Urothelium cell line (cell line): ENCODE data around the gene FOSL2.

Experiments used
- DNase-seq: peaks from one replicate; pipeline ENCODE4 v3.0.0; 2011; ENCODE audit warnings: low spot score, mixed read lengths
- FAIRE-seq: peaks from 2 replicates; lab custom pipeline; 2011; peaks lifted over from hg19 to GRCh38; lab: Jason Lieb, UNC

Gene FOSL2

DNA sequence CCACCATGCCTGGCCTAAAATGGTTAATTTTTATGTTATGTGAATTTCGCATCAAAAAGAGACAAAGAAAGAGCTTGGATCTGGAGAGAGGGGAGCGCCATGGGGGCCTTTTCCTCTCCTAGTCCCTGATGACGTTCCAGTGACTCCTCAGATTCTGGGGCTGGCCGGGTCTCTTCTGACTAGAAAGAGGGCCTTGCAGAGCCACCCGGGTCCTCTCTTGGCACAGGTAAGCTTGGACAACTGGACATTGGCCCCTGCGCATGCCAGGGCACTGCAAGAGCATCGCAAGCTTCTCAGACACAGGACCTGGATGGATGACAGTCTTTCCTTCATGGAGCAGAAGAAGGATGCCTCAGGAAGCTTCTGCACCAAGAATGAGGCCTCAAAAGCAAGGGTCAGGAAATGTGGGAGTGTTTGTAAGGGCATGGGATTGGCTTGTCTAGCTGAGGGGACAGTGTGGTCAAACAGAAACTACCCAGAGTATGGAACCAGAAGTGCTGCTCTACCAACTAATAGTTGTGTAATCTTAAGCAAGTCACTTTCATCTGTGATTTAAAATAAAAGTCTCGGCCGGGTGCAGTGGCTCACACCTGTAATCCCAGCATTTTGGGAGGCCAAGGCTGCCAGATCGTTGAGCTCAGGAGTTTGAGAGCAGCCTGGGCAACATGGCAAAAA, 35.2 kb downstream of the FOSL2 start:
- no peak for FAIRE-seq
- DNase-seq: no peak

DNA sequence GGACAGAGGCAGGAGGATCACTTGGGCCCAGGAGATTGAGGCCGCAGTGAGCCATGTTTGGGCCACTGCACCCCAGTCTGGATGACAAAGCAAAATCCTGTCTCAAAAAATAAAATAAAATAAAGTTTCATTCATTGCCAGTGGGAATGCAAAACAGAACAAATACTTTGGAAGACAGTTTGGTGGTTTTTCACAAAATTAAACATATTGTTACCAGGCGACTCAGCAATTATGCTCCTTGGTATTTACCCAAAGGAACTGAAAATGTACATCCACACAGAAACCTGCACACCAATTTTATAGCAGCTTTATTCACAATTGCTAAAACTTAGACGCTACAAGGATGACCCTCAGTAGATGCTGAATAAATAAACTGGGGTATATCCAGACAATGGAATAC, 35.8 kb downstream of the FOSL2 start:
- DNase-seq: no peak
- no peak for FAIRE-seq

DNA sequence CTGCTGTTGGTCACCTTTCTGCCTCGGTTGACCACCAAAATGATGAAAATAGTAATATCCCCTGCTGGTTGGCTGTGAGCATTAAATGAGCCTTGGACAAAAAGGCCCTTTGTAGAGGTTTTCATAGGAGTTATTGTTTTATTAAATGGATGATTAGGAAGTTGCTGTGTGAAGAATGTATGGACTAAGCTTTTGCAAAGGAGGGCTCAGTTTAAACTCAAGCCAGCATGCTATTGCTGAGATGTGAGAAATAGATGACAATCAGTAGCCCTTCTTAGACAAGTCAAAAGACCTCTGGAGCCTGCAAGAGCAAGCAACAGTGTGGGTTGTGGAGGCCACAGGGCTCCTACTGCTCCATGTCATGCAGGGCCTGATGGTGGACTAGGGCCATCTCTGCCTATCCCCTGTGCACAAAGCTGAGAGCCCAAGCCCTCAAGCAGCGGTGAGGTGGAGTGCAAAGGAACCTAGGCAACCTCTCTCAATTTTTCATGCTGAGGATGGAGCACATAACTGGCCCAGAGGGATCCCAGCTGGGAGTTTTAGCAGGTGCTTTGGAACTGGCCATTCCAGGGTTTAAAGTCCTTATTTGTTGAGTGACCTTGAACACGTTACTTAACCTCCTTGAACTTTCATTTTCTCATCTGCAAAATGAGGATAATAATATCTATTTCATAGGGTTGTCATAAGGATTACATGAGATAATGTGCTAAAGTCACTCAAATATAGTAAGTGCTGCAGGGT, 37.1 kb downstream of the FOSL2 start:
- FAIRE-seq (no peak), DNase-seq (no peak)

DNA sequence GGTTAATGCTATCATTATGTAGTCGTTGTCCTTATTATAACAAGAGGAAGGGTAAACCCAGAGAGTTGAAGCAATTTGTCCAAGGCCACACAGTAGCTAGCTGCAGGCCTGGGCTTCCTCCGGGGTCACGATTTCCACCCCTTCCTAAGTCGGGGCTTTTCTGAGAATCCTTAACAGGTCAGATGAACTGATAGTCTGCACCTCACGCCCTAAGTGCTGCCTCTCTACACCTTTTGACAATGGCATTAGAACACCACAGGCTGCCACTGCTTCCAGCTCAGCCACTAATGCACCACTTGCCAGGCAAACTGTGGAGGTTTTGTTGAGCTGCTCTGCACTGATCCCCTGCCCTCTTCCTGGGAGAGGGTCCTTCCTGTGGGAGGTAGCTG, 37.7 kb downstream of the FOSL2 start:
- DNase-seq (no peak), FAIRE-seq (no peak)

DNA sequence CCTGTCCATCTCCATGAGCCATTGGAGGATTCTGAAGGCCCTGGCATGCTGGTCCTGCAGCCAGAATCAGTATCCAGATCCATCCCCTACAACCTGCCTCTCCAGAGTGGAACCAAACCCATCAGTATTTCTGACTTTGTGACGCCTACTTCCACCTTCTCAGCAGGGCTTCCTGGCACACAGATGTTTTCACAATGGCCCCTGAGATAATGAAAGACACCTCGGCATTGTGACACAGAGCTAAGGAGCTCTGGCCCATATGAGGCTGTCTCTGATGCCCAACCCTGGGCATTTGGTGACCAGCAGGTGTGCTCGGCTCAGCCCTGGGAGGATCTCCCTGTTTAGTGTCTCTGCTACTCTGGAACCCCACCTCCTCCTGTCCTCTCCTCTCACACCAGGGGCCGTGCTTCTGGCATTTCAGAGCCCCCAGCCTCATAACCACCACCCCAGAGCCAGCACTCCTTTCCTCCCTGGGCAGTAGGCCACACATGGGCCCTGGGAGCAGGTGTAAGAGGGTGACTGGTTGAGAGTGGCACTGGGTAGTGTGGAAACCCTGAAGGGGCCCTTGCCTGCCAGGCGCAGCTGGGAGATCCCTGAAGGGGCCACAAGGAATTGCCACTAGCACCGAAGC, 38.2 kb downstream of the FOSL2 start:
- no peak for FAIRE-seq
- DNase-seq: no peak

DNA sequence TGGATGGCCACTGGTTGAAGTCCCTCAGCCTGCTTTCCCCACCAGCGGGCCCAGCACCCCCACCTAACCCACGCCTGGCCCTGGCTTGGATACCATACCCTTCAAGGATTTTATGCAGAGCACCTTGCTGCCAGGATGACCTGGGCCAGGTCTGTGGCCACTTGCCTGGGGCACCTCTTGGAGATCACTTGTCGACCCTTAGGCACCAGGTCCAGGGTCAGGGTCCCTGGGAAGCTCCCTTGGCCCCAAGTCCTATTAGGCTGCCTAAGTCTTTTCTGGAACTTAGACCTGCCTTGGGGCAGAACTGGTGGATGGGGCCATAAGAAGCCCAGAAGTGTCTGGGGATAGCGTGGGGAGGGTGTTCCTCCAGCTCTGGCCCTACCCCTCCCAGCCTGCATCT, 39.1 kb downstream of the FOSL2 start:
- FAIRE-seq (no peak), DNase-seq (no peak)

DNA sequence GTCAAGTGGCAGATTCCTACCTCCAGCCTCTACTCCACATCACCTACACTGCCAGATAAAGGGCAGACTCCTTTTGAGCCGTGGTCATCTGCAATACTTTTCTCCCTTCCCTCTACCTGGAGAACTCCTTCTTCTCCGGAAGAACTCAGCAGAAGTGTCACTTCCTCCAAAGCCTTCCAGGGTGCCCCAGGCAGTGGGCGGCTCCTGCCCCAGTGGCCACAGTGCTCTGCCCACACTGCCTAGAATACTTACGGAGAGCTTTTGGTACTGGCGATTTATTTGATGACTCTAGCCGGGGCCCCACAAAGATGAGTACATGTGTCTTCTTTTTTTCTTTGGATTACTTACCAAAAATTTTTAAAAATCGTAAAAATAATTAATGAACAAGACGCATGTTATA, 39.7 kb downstream of the FOSL2 start:
- FAIRE-seq (no peak), DNase-seq (no peak)

DNA sequence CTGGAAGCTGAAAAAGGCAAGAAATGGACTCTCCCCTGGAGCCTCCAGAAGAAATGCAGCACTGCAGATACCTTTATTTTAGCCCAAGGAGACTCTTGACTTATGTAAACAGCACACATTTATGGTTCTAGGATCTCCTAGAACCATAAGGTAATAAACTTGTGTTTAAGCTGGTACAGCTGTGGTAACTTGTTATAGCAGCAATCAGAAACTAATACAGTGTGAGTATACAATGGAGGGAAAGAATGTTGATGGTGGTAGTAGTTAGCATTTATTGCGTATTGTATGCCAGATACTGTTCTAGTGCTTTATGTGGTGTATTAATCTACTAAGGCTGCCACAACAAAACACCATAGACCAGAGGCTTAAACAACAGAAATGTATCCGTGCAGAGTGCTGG, 40.6 kb downstream of the FOSL2 start:
- no peak for FAIRE-seq
- no peak for DNase-seq

DNA sequence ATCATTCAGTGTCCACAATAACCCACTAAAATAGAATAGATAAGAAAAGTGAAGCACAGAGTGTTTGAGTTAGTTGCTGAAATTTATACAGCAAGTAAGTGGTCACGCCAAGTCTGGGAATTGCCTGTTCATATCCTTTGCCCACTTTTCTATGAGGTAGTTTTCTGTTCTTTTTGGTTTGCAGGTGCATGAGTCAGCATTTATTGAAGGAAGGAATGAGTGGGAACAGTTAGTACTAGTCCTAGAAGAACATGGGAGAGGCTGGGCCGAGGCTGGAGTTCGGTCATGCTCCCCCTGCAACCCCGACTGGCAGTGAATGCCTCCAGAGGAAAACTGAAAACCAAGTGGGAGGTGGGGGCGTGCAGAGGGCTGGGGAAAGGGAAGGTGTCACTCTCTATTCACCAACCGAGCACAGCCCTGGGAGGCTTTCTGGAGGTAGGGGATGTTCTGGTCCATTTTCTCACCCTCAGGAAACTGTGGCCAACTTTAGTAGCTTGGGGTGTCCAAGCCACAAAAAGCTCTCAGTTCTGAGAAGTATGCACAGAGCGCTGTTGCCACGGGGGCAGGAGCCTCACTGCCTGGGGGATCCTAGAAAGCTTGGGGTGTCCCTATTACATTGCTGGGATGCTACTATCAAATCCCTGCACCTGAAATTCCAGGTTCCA, 41.4 kb downstream of the FOSL2 start:
- no peak for DNase-seq
- FAIRE-seq: no peak

DNA sequence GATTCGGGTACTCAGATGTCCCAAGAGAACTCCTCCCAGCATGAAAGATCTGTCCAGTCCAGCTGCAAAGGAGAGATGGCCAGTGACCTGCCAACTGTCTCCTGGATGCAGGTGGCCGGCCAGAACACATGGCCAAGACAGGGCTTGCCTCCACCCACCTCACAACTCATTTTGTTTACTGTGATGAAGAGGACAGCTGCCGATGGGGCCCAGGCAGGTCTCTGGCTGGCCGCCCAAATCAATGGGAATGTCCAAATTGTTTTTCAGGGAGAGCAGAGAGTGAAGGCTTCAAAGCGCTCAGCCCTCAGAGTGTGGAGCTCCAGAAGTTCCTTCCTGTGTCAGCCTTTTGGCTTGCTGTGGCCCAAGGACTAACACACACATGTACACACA, 41.9 kb downstream of the FOSL2 start:
- FAIRE-seq (no peak), DNase-seq (no peak)

DNA sequence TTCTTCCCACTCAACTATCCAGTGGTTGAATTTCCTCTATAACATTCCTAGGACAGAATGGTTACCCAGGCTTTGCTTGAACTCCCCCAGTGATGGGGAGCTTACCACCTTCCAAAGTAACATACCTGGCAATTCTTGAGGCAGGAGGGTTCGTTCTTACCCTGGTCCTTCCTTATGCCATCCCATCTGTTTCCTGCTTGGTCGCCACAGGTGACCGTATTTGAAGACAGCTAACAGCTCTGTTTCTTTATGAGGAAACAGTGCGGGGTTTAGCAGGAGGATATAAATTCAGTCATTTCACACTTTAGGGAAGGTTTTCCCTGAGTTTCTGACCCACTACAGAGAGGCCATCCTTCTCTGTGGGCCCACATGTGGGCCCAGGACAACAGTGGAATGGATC, 42.6 kb downstream of the FOSL2 start:
- no peak for DNase-seq
- no peak for FAIRE-seq

DNA sequence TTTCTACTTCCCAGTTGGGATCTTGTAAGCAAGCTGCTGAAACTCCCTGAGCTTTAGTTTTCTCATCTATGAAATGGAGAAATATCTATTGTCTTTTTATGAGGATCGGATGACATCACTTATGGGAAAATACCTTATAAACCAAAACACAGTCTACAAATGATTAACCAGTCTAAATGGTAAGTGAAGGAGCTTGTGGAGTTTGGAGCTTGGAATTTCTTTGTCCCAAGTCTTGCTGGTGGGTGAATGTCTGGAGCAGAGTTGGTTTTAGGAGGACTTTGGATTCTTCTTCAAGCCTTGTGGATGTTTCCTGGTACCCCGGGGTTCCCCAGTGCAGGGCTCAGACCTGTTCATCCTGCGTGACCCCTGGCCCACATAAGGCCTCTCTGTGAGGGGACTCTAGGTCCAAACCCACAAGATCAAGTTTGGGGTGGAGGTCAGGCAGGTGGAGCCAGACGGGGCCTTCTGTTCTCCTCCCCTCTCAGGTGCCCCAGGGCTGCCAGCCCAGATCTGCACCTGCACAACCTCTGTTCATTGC, 43.2 kb downstream of the FOSL2 start:
- no peak for FAIRE-seq
- DNase-seq: no peak

DNA sequence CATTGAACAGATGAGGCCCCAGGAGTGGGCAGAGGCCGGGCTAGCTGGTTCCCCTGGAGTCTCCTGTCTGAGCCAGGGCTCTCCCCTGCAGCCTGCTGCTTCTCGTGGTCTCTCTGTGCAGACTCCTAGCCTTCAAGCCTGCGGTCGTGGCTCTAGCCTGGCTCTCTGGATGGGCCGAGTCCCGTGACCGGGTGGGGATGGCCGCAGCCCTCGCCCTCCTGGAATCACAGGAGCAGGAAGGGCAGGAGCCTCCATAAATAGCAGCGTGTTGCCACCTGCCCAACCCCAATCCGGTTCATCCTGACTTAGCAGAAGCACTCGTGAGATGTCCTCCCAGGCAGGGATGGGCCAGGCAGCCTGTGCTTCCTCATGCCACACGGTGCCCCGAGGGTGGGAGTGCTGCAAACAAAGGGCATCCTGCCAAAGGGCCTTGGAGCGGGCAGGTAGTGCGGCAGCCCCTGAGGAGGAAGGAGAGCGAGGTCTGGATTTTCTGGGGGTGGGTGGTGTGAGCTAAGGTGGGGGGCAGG, 43.9 kb downstream of the FOSL2 start:
- FAIRE-seq (no peak), DNase-seq (no peak)

DNA sequence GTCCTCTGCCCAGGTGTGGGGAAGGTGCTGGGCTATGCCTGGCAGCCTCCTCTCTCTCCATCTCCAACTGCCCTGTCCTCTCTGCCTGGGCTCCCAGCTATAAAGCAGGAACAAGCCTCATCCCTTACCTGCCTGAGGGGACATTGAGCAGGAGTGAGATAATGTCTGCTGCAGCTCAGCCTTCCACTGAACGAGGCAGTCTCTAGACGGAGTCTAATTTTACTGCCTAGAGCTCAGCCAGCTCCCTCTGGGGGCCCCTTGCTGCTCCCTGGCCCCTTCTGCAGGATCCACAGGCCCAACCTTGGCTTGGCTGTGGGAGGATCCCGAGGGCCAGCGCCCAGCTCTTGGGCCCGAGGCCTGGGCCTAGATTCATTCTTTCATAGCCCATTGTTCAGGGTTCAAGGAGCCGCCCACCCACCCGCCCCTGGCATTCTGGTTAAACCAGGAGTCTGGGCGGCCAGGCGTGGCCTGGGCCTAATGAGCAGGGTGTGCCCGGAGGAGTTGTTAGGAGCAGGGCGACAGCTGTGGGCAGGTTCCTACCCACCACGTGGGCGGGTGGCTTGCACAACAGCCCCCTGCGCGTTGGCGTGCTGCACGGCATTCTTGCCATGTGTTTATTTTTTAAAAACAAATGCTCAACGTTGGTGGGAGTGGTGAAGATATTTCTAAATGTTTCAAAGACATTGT, 44.6 kb downstream of the FOSL2 start:
- FAIRE-seq (no peak), DNase-seq (no peak)

DNA sequence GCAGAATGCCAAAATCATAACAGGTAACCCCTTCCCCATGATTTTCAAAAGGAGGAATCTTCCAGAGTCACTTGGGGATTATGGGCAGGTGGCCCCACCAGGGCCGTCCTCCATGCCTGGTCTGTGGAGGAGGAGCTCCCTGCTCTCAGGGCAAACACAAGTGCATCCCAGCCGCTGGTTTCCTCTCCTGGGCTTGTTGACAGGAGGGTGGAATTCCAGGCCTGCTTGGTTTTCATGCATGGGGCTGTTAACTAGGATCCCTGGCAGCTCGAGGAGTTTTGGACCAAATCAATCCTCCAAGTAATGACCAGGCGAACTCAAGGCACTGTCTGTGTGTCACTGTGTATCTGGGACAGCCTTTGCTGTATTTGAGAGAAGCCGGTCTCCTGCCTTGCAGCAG, 45.3 kb downstream of the FOSL2 start:
- FAIRE-seq (no peak), DNase-seq (no peak)

DNA sequence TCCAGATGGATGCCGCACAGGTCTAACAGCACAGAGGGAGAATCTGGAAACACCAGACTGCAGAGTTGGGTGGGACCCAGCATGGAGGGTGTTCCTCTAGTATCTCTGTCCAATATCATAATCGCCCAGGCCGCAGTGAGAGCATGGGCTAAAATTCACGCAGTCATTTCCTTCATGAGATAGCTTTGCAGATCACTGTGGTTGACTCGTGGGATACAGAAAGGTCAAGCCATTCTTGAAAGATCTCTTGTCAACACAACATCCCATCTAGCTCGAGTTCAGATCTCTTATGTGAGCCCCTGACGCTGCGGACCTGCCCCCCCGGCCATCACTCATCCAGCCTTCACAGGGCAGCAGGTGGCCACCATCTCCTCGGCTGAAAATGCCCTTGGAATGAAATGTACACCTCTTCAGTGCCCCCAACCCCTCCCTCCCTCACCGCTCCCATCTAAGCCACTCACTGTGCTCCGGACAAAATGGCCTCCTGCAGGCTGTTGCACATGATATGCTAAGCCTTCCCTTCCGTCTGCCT, 45.9 kb downstream of the FOSL2 start:
- DNase-seq (no peak), FAIRE-seq (no peak)

DNA sequence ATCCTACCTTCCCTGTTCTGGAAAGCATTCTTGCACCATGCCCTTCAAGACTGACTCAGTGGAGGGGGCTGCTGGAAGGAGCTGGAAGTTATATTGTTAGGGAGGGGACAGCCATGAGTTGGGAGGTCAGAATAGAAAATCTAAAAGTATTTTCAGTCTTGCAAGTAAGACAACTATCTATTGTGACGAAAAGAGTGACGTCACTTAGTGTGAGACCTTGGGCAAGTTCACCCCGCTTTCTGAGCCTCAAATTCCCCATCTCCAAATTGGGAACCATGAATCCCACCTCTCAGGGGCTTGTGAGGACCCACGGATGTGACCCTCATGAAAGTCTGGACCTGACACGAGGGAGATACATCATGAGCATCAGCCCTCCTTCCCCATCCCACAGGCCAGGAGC, 46.5 kb downstream of the FOSL2 start:
- no peak for FAIRE-seq

DNA sequence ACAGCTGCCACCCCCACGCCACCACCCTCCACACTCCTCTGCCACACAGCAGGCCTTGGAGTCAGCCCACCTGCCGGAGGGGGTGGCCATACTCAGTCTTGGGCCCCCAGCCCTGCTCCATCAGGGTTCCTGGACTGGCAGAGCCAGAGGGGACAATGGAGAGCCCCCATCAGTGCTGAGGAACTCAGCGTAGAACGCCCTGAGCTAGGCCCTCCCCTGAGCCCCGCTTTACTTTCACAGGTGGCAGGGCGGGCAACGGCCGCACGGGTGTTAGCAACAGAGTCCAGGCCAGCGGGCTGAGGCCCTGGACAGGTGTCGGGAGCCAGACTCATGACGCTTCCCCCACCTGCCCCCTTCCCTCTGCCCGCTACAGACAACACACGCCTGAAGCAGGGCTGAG, 47.1 kb downstream of the FOSL2 start:
- FAIRE-seq (peak; percentile 50), DNase-seq (no peak)

More for the DNA sequence above, 46.5 kb downstream of the FOSL2 start:
- no peak for DNase-seq

DNA sequence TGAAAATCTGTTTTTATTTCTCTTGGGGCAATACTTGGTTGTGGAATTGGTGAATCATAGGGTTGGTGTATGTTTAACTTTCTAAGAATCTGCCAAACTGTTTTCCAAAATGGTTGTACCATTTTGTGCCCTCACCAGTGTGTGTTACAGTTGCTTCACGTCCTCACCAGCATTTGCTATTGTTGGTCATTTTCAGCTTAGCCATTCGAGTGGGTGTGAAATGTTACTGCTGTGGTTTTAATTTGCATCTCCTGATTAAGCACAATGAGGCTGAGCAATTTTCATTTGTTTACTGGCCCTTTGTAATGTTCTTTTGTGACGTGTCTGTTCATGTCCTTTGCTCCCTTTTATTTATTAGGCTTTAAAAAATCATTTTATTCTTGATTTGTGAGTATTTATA, 49.7 kb downstream of the FOSL2 start:
- FAIRE-seq (peak; percentile 20), DNase-seq (no peak)

DNA sequence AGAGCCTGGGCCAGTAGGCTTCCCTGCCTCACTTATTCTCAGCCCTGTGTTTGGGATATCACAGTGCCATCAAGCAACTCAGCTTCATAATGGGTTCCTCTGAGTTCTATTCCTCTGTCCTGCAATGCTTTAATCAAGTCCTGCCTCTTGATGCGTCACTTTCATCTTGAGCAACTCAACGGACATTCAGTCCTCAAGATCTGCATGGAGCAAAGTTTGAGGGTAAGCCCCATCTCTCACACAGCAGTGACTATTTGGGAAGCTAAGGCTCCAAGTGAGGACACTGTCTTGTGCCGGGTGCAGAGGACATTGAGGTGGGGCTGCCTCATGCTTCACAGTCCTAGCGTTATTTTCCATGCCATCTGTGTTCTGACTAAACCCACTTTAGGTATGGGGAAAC, 52.3 kb downstream of the FOSL2 start:
- FAIRE-seq (no peak), DNase-seq (no peak)
